DOHH2 (cell line): ENCODE results near the gene PTBP3.

Source experiments
- CTCF ChIP-seq: fragments of 200-600 bp; sonication (generic); IDR thresholded peaks from one replicate; pipeline ENCODE4 v1.5.1; 2014; ENCODE audit warnings: antibody characterized with exemption, mild to moderate bottlenecking, low read depth, low read length; ENCODE audit not compliant: poor library complexity, severe bottlenecking
- EZH2phosphoT487 ChIP-seq: fragments of 200-600 bp; sonication (generic); IDR thresholded peaks from 2 replicates; pipeline ENCODE4 v1.6.1; 2017; ENCODE audit warnings: borderline replicate concordance, mild to moderate bottlenecking, antibody characterized with exemption, low read length, moderate library complexity, mixed read lengths

GRCh38 chr9:112252194-112252593 is 81.2 kb downstream of the PTBP3 start:
- no peak for TF ChIP-seq CTCF
- TF ChIP-seq EZH2phosphoT487, result no peak
